Midbrain (tissue), 1 donor: Measurements from ENCODE around the gene HSPB9.

Experiments used
- DNase-seq: peaks from one replicate; lab custom pipeline; 2025; lab: John Stamatoyannopoulos, UW

Gene HSPB9

DNA sequence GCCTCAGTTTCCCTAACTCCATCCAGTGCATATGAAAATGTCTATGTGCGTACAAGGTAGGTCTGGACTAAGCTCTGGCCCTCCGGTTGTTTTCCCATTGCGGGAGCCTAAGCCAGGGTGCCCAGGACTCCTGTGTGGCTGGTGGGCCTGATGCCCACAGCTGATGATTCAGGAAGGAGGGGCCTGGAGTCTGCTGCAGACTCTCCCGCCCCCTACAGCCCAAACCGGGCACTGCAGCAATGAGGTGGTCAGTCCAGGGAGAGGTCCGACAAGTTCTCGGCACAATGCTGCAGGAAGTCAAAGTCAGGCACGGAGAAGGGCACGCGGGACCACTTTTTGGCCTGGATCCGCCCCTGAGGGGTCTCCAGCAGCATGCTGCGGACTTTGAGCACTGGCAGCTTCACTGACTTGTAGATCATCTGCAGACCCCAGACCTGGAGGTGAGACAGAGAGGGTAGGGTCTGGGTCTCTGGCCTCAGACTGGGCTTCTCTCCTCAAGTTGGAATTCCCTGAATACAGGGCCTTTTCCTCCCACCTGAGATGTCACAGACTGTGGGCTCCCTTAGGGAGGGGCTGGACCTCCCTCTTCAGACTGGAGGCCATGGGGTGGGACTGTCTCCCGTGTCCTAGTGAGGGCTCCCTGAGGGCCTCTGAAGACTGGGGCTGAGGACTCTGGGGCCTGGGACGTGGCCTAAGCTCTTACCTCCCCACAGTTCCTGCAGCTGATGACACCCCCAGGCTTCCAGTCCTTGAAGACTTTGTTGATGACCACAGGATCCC is 20.9 kb upstream of the HSPB9 start:
- peak; percentile 69 for DNase-seq

DNA sequence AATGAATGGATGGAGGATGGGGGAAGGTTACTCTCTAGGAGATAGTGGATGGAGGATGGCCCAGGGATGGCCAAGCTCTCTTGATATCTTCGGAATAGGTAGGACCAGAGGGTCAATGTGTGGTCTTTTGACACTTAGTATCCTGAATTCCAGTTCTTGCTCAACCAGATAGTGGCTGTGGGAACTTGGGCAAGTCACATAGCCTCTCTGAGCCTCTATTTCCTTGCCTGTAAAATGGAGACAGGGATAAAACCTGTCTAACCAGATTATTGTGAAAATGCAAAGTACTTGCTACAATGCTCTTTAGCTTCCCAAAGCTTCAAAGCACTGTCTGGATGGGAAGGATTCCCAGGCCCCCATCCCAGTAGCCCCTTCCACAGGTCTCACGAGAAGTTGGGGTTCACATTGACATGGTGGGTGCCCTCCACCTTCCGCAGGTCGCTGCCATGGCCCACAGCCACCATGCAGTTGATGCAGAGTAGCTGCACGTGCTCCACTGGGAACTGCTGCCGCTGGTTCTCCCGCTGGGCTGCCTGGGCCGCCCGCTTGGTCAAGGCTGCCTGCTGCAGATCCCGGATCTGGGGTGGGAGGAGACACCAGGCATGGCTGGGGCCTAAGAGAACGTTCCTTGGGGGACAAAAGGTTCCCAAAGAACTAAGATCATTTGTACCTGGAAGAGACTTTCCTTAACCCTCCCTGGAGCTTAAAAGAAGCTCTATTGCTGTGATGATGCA is 19.2 kb upstream of the HSPB9 start:
- DNase-seq: no peak

GRCh38 chr17:42104264-42104663 is 18.3 kb upstream of the HSPB9 start:
- no peak for DNase-seq

DNA sequence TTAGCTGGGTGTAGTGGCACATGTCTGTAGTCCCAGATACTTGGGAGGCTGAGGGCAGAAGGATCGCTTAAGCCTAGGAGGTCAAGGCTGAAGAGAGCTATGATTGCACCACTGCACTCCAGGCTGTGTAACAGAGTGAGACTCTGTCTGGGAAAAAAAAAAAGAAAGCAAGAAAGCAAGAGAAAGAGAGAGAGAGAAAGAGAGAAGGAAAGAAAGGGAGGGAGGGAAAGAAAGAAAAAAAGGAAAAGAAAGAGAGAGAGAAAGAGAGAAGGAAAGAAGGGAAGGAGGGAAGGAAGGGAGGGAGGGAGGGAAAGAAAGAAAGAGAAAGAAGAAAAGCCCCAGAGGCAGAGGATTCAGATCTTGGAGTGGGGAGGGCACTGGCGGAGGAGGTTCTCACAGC is 16.6 kb upstream of the HSPB9 start:
- no peak for DNase-seq

DNA sequence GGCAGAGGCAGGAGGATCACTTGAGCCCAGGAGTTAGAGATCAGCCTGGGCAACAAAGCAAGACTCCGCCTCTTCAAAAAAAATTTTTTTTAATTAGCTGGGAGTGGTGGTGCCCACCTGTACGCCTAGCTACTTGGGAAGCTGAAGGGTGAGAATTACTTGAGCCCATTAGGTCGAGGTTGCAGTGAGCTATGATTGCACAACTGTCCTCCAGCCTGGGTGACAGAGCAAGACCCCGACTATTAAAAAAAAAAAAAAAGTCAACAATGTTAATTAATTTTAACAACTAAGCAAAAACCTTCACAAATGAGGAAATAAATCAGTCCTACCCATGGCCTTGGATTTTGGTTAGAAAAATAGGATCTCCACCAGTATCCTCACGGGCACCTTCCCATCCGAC is 15.5 kb upstream of the HSPB9 start:
- DNase-seq: no peak

DNA sequence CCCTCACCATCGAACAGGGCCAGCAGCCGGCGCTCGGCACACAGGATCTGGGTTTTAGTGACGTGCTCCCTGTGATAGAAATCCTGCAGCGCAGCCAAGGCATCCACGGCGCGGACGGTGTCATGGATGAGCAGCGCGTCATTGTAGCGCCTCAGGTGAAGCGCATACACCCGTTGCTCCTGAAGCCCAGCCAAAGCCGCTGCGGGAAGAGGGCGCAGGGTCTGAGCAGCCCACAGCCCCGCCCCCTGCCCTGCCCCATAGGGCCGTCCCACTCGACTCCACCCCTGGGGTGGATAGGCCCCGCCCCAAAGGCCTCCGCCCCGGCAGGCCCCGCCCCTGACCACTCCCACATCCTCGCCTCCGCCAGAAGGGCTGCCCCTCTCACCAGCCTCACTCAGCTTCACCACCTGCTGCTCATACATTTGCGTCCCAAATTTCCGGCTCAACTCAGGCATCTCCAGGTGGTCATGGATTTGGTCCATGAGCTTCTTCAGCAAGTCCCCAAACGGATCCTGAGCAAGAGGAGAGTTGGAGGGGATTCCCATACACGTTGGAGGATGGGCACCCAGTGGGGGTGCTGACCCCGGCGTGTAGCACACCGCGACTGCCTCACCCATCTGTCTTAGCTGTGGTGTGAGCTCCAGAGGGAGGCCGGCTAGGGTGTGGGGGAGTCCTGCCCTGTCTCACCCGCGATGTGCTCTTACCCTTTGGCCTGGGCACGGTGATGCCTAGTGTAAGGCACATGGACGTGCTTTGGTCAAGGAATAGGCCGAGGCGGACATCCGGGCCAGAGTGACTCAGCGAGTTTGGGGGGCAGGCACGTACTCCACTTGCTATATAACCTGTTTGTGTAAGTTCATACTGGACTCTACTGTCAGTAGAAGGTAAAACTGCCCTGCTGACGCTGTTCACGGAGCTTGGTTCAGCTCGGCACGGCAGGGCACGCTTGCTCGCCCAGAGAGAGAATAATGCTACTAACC is 14.7 kb upstream of the HSPB9 start:
- peak; percentile 11 for DNase-seq

GRCh38 chr17:42109086-42109485 is 13.5 kb upstream of the HSPB9 start:
- no peak for DNase-seq

- no peak for DNase-seq
Observed at GRCh38 chr17:42110301-42111264, 12.0 kb upstream of the HSPB9 start.

DNA sequence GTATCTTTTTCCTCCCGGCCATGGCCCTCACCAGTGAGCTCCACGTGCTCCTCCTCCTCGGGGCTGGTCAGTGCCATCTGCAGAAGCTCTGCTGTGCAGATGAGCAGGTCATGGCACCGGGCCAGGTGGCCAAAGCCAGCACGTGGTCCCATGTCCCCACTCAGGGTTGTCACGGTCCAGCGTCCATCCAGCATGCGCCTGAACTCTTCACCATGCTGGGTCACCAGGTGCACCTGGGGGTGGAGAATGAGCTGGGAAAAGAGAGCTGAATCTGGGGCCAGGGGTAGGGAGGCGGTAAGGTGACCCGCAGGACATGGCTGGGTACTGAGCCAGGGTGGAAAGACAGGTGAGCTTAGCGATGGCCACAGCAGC is 11.4 kb upstream of the HSPB9 start:
- no peak for DNase-seq

DNA sequence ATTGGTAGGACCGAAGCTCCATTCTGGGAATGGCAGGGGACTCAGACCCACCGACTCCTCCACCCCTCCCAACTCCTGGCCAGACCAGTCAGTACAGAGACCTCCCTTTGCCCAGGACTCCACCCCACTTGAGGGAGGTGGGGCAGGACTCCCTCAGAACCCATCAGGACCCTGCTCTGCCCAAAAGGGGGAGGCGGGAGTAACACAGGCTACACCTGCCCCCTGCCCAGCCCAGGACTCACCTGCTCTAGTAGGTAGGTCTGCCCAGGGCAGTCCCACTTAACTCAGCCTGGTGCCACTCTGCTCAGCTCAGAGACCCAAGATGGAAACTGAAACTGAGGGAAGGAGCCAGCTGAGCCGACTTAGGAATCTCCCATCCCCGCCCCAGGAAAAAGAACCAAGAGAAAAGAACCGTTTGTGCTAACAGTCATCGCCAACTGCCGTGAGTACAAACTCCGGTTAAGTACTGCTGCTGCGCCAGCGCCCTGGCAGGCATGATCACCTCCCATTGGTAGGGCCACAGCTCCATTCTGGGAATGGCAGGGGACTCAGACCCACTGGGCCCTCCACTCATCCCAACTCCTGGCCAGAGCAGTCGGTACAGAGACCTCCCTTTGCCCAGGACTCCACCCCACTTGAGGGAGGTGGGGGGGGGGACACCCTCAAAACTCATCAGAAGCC is 10.6 kb upstream of the HSPB9 start:
- no peak for DNase-seq

DNA sequence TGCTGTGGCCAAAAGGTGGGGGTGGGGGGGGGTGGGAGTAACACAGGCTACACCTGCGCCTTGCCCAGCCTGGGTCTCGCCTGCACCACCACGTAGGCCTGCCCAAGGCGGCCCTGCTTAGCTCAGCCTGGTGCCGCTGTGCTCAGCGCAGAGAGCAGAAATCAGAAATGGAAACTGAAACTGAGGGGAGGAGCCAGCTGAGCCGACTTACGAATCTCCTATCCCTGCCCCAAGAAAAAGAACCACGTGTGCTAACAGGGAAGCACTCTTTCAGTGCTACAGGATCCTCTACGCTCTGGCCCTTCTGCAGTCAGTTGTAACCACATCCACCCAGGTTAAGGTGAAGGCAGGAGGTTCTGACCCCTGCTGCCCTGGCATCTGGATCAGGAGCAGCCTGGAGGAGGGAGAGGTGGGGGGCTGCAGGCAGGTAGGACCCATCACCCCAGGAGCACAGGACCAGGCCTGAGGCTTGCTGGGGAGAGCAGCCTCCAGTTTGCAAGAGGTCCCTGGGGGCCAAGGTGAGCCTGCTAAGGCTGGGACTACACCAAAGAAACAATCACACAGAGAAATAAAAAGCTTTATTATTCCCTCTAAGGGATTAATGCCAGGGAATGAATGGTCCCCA is 9.9 kb upstream of the HSPB9 start, which contains the start of gene DHX58:
Gene DHX58 (minus strand): TSS at position 163 of the 625 bp plus-strand sequence. CDS start 822 bp downstream, outside the sequence.
- DNase-seq: peak; percentile 71

GRCh38 chr17:42113293-42114069 is 9.1 kb upstream of the HSPB9 start:
- DNase-seq: no peak

GRCh38 chr17:42114118-42114517 is 8.5 kb upstream of the HSPB9 start:
- DNase-seq: no peak

- DNase-seq: peak; percentile 78
Observed at GRCh38 chr17:42116705-42117396, 5.8 kb upstream of the HSPB9 start.

DNA sequence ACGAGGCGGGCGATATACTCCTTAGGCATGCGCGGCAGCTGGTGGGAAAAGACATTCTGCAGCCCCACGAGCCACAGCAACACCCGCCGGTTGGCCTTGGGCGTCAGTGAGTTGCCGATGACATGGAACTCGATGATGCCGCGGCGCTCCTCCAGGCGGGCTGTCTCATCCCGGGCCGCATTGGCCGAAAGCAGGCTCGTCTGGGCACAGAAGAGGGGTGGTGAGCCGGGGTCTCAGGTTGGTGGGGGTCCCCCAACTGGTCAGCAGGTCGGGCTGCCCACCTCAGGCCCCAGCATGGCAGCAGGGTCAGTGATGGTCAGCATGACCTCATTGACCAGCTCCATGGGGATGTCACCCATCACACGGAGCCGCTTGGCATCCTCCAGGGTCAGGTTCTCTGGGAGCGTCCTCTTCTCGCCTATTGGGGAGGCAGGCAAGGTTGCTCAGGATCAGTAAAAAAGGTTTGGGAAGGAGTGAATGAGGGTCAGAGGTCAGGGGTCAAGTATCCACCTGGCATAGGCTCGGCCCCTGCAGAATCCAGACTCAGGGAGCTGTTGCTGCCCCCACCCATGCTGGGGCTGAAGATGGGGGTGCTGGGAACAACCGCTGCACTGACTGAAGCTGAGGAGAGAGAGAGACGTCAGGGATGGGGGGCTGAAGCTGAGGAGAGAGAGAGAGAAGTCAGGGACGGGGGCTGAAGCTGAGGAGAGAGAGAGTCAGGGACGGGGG is 5.0 kb upstream of the HSPB9 start:
- DNase-seq: no peak

DNA sequence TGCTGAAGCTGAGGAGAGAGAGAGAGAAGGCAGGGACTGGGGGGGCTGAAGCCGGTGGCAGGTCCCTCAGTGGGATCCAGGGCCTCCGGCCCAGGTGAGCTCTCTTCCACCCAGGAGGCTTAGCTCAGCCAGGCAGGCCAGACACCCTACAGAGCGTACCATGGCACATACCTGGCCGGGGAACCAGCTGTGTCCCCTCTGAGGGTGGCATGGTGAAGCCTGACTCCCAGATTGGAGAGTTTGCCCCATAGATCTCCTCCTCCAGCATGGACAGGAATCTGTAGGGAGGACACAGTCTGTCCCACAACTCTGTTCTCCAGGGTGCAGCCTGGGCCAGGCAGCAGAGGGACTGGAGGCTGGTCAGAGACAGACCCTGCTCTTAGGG is 4.5 kb upstream of the HSPB9 start:
- DNase-seq: no peak

DNA sequence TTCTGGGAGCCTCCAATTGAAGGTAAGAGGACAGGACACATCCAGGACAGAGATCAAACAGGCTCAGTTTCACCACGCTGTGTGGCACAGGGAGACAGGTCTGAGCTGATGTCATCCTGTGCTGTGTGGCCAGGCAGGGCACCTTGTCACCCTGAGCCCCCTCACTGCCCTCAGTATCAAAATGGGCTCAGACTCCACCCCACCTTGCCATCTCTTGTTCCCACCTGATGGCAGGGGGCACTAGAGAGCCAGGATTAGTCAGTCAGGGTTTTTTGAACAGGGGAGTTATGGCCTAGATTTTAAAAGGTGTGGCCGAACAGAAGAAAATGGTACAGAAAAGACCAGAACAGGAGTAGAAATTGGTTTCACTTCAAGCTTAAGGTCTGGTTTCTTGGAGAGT is 4.1 kb upstream of the HSPB9 start:
- no peak for DNase-seq

DNA sequence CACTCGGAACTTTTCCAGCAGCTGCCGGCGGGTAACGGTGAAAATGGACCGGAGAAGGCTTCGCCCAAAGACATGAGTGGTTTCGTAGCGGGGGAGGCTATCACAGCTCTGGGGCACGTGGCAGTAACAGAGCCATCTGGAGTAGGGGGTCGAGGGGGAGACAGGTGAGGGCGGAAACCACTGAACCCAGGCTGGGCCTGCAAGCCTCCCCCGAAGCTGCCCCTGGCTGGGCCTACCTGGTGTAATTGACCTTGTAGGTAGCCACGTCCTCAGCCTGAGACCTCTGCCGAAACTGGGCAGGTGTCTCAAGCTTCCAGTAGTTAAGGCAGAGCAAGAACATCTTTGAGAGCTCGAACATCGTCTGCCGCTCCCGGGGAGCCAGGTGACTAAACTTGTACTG is 3.3 kb upstream of the HSPB9 start:
- no peak for DNase-seq
